KOPT-K1 (cell line): ENCODE measurements around the gene CRYGD.
"Not testable (repeated sequence)": the region's sequence is repeated elsewhere in the genome, so short reads cannot be mapped to it uniquely, and the experiment has no call there.

ENCODE experiments used
- H3K27ac ChIP-seq: fragments of 200-600 bp; sonication (generic); 2 replicates; pipeline ENCODE4 v1.5.1; 2016; ENCODE audit warnings: antibody characterized with exemption, mild to moderate bottlenecking, low read depth, low read length; ENCODE audit not compliant: poor library complexity, severe bottlenecking
- H3K36me3 ChIP-seq: fragments of 200-600 bp; sonication (generic); 2 replicates; pipeline ENCODE4 v1.5.1; 2017; ENCODE audit warnings: antibody characterized with exemption, mild to moderate bottlenecking, low read length, moderate library complexity; ENCODE audit not compliant: insufficient read depth
- H3K9me3 ChIP-seq: fragments of 200-600 bp; sonication (generic); 2 replicates; pipeline ENCODE4 v1.5.1; 2017; ENCODE audit warnings: antibody characterized with exemption, low read length, mild to moderate bottlenecking; ENCODE audit not compliant: insufficient read depth, poor library complexity, severe bottlenecking

CRYGD gene

GRCh38 chr2:208124013-208124715 lies at the start of gene CRYGD:
Gene CRYGD (minus strand): TSS chr2:208124524. CDS start chr2:208124473, 51 bp downstream.
- H3K36me3 ChIP-seq, H3K9me3 ChIP-seq, H3K27ac ChIP-seq: not testable (repeated sequence)

GRCh38 chr2:208172125-208172524 lies 47.8 kb upstream of the CRYGD start:
- no peaks in the 10 kb centered on the region for H3K9me3 ChIP-seq
- no peaks in the 10 kb centered on the region for H3K36me3 ChIP-seq
- H3K27ac ChIP-seq, result no peak overlapping the region

- no peaks in the 10 kb centered on the region for H3K9me3 ChIP-seq
- no peak overlapping the region for H3K27ac ChIP-seq
- no peaks in the 10 kb centered on the region for H3K36me3 ChIP-seq
Measured at GRCh38 chr2:208164951-208165755, 40.8 kb upstream of the CRYGD start.

- Histone ChIP-seq H3K36me3 (no peaks in the 10 kb centered on the region), H3K27ac (no peak within 1 kb of the TSS), H3K9me3 (no peaks in the 10 kb centered on the region)
Measured at GRCh38 chr2:208163489-208163888, 39.2 kb upstream of the CRYGD start, which contains the start of gene CRYGA. Gene CRYGA (minus strand): TSS chr2:208163589. CDS start chr2:208163556, 33 bp downstream.

GRCh38 chr2:208156439-208156838 lies 32.1 kb upstream of the CRYGD start:
- H3K27ac ChIP-seq, result no peak overlapping the region

GRCh38 chr2:208153156-208153555 lies 28.8 kb upstream of the CRYGD start:
- Histone ChIP-seq H3K9me3 (peaks cover 18% of the 10 kb centered on the region), H3K27ac (no peak overlapping the region), H3K36me3 (no peaks in the 10 kb centered on the region)

More at GRCh38 chr2:208156439-208156838, 32.1 kb upstream of the CRYGD start:
- no peaks in the 10 kb centered on the region for H3K36me3 ChIP-seq
- H3K9me3 ChIP-seq, result peaks cover 11% of the 10 kb centered on the region

- H3K9me3 ChIP-seq, result peaks cover 18% of the 10 kb centered on the region
- H3K36me3 ChIP-seq, result no peaks in the 10 kb centered on the region
- H3K27ac ChIP-seq, result no peak overlapping the region
Measured at GRCh38 chr2:208150956-208151355, 26.6 kb upstream of the CRYGD start.

GRCh38 chr2:208150094-208150493 lies 25.8 kb upstream of the CRYGD start:
- H3K27ac ChIP-seq, result no peak overlapping the region
- peaks cover 18% of the 10 kb centered on the region for H3K9me3 ChIP-seq
- no peaks in the 10 kb centered on the region for H3K36me3 ChIP-seq

GRCh38 chr2:208148803-208149202 lies 24.5 kb upstream of the CRYGD start:
- H3K9me3 ChIP-seq, result peaks cover 18% of the 10 kb centered on the region
- no peaks in the 10 kb centered on the region for H3K36me3 ChIP-seq
- H3K27ac ChIP-seq, result no peak overlapping the region

GRCh38 chr2:208147759-208148158 lies 23.4 kb upstream of the CRYGD start:
- peaks cover 14% of the 10 kb centered on the region for H3K9me3 ChIP-seq
- no peaks in the 10 kb centered on the region for H3K36me3 ChIP-seq
- no peak overlapping the region for H3K27ac ChIP-seq

- peaks cover 13% of the 10 kb centered on the region for H3K9me3 ChIP-seq
- H3K36me3 ChIP-seq, result no peaks in the 10 kb centered on the region
- no peak overlapping the region for H3K27ac ChIP-seq
Measured at GRCh38 chr2:208147008-208147407, 22.7 kb upstream of the CRYGD start.

GRCh38 chr2:208146006-208146405 lies 21.7 kb upstream of the CRYGD start, which contains the start of gene CRYGB:
Gene CRYGB (minus strand): TSS chr2:208146158. CDS start chr2:208146120, 38 bp downstream.
- Histone ChIP-seq H3K36me3 (no peaks in the 10 kb centered on the region), H3K9me3 (peaks cover 3% of the 10 kb centered on the region), H3K27ac (no peak within 1 kb of the TSS)

- no peaks in the 10 kb centered on the region for H3K36me3 ChIP-seq
- peaks cover 4% of the 10 kb centered on the region for H3K9me3 ChIP-seq
- no peak overlapping the region for H3K27ac ChIP-seq
Measured at GRCh38 chr2:208142925-208143799, 18.8 kb upstream of the CRYGD start.

- no peak overlapping the region for H3K27ac ChIP-seq
- peaks cover 8% of the 10 kb centered on the region for H3K9me3 ChIP-seq
- H3K36me3 ChIP-seq, result no peaks in the 10 kb centered on the region
Measured at GRCh38 chr2:208142240-208142924, 18.1 kb upstream of the CRYGD start.
